Brain microvascular endothelial cell (primary cell): ENCODE results near the gene CARD10.

Experiments used
- DNase-seq: peaks from one replicate; pipeline ENCODE4 v3.0.0-alpha.2; 2020
- H3K27ac ChIP-seq: fragments of 250-450 bp; sonication (Bioruptor Pico); 2 replicates; pipeline ENCODE4 v1.5.1; 2020; ENCODE audit warnings: mild to moderate bottlenecking, moderate library complexity
- H3K27me3 ChIP-seq: fragments of 250-450 bp; sonication (Bioruptor Pico); replicated peaks from 2 replicates; pipeline ENCODE4 v1.5.1; 2020; ENCODE audit warnings: mild to moderate bottlenecking
- H3K36me3 ChIP-seq: fragments of 250-450 bp; sonication (Bioruptor Pico); replicated peaks from 2 replicates; pipeline ENCODE4 v1.5.1; 2020; ENCODE audit warnings: mild to moderate bottlenecking
- H3K4me3 ChIP-seq: 2 replicates; pipeline ENCODE4 v1.5.1; 2011; ENCODE audit warnings: low read depth, mild to moderate bottlenecking, control low read depth, low read length, moderate library complexity
- in situ Hi-C: cut with HindIII; loops from 2 replicates; pipeline ENCODE4 v1.10.0; 2017; ENCODE audit warnings: low sequenced_read_pairs, low pct_ligation_motif_present
- TF ChIP-seq, protein P1 (sequence below): IDR thresholded peaks from 2 replicates; pipeline ENCODE4 v1.5.1; 2011; ENCODE audit warnings: low read depth, mild to moderate bottlenecking, moderate library complexity, low read length, control low read depth, inconsistent platforms; ENCODE audit errors: missing control alignments

CARD10 gene

DNA sequence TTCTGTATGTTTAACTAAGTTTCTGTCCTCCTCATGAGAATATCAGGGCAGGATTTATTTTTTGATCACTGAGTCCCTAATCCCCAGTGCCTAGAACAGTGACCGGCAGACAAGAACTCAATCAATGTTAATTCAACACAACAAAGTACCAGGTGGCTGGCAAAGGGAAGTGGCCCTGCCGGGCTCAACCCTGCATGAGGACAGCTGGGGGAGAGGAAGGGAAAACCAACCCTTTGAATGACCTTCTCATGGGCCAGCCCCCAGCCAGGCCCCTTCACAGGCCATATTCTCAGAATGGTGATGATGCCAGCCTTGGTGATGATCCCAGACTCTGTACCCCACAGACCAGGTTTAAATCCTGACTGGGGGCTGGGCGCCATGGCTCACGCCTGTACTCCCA is 31.6 kb downstream of the CARD10 start:
- DNase-seq: no peak
- Histone ChIP-seq H3K36me3 (peaks cover 4% of the 10 kb centered on the region), H3K4me3 (no peak overlapping the region), H3K27me3 (no peaks in the 10 kb centered on the region), H3K27ac (no peak overlapping the region)
- in situ Hi-C loops: no loop called here
- TF ChIP-seq, protein P1, sequence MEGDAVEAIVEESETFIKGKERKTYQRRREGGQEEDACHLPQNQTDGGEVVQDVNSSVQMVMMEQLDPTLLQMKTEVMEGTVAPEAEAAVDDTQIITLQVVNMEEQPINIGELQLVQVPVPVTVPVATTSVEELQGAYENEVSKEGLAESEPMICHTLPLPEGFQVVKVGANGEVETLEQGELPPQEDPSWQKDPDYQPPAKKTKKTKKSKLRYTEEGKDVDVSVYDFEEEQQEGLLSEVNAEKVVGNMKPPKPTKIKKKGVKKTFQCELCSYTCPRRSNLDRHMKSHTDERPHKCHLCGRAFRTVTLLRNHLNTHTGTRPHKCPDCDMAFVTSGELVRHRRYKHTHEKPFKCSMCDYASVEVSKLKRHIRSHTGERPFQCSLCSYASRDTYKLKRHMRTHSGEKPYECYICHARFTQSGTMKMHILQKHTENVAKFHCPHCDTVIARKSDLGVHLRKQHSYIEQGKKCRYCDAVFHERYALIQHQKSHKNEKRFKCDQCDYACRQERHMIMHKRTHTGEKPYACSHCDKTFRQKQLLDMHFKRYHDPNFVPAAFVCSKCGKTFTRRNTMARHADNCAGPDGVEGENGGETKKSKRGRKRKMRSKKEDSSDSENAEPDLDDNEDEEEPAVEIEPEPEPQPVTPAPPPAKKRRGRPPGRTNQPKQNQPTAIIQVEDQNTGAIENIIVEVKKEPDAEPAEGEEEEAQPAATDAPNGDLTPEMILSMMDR: no peak

DNA sequence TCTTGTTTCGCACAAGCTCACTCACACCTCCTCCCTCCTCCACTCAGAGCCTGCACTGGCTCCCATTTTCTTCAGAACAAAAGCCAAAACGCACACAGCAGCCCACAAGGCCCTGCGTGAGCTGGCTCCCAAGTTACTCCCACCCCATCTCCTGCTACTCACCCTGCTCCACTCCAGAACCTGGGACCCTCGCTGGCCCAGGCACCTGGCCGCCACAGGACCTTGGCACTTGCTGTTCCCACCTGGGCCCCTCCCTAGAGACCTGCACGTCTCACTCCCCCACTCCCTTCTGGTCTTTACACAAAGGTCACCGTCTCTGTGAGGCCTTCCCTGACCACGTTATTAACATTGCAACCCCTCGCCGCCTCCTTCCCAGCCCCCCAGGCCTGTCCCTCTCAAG is 32.1 kb downstream of the CARD10 start:
- Histone ChIP-seq H3K27me3 (no peaks in the 10 kb centered on the region), H3K4me3 (no peak overlapping the region), H3K36me3 (peaks cover 4% of the 10 kb centered on the region), H3K27ac (no peak overlapping the region)
- TF ChIP-seq, protein P1: no peak
- in situ Hi-C loops: no loop called here
- no peak for DNase-seq

DNA sequence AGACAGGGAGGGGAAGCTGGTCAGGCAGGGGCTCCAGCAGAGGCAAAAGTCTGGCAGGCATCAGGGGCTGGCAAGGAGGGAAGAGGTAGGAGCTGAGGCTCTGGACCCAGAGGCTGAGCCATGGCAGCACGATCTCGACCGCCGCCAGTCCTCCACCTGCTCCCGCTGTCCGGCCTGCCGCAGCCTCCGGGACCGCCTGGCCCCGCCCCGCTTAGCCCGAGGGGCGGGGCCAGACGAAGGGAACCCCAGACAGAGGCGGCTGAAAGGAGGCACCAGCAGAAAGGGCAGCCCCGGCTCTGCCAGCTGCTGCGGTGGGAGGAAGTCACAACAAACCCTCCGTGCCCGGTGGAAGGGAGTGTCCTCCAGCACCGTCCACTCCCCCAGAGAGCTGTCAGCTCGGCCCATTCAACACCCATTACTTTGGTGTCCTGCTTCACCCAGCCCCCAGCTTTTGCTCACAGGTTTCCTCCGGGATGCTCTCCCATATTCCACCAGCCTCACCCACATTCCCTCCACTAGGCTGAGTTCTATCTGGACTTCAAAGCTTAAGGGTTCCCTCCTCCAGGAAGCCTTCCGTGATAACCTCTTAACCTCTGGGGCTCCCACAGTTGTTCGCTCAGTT is 32.9 kb downstream of the CARD10 start, which contains the start of gene MFNG:
TSS of gene MFNG (minus strand) at position 161 of the 622 bp plus-strand sequence. CDS start 207 bp downstream, outside the sequence.
- Histone ChIP-seq H3K27me3 (no peaks in the 10 kb centered on the region), H3K4me3 (no peak within 1 kb of the TSS), H3K27ac (no peak within 1 kb of the TSS), H3K36me3 (peaks cover 4% of the 10 kb centered on the region)
- no peak for DNase-seq
- in situ Hi-C loops: no loop called here
- TF ChIP-seq, protein P1: peak; percentile 4

DNA sequence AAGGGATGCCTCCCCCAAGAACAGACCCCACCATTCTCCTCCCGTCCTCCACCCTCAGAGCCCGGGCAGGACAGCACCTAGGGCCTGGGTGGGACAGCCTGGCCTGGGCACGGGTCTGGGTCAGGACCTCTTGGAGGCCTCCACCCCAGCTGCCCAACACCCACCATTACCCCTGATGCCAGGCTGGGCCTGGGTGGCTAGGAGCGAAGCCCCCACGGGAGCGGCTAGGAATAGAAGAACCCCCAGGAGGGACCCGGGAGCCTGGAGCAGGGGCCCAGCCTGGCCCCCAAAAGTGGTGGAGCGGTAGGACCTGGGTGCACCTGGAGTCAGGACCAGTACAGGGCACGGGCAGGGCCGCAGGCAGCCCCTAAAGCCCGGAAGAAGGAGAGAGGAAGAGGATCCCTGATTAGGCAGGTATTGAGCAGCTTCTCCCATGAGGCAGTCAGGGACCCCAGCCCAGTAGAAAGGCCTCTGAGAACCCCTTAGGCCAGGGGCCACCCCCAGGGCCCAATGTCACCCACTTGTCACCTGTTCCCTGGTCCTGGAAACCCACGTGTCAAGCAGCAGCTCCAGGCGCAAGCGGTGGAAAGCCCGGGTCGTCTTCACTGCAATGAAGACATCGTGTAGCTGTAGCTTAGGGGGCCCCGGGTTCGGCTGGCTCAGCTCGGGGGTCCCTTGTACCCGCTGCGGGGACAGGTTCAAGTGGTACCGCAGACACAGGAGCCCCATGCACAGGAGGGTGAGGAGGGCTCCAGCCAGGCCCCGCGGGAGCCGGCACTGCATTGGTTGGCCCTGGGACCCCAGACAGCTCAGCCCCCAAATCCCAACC is 33.6 kb downstream of the CARD10 start:
- no peaks in the 10 kb centered on the region for H3K27me3 ChIP-seq
- no peak overlapping the region for H3K4me3 ChIP-seq
- in situ Hi-C loops: no loop called here
- no peak for DNase-seq
- peaks cover 4% of the 10 kb centered on the region for H3K36me3 ChIP-seq
- H3K27ac ChIP-seq: no peak overlapping the region
- TF ChIP-seq, protein P1: no peak

DNA sequence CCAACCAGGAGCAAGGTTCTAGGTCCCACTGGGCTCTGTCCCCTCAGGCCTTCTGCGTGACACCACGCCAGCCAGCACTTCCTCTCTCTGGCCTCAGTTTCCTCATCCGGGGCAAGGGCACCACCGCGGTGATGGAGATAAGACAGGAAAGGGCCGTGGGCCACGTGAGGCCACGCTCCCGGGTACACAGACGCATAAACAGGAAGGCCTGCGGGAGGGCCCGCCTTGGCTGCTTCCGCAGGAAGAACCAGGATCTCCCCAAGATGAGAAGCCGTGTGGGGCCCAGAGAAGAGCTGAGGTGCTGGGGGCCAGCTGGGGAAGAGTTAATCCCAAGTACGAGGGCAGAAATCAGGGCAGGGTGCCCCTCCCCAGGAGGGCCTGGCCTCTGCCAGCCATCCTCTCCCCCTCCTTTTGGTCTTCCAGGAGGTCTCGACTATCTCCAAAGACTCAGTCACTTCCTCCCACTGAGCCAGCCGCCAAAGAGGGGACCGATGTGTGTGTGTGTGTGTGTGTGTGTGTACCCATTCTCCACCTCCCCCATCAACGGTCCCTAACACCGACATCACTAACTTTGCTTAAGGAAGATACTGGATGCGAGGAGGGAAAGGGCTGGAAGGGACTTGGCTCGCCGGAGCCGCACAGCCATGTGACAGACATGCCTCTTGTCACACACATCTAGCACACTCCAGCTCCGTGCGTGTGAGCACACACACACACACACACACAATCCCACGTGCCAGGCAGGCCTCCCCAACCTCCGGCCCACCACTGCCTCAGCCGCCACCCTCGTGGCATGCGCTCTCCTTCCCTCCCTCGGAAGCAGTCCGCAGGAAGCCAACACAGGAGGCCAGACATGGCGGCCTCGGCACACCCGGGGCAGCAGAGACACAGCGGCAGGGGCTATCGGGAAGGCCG is 34.5 kb downstream of the CARD10 start:
- H3K4me3 ChIP-seq: no peak overlapping the region
- no peaks in the 10 kb centered on the region for H3K27me3 ChIP-seq
- H3K27ac ChIP-seq: no peak overlapping the region
- no peak for DNase-seq
- H3K36me3 ChIP-seq: no peaks in the 10 kb centered on the region
- in situ Hi-C loops: no loop called here
- TF ChIP-seq, protein P1: no peak
